PC-9 (cell line): ENCODE data around the gene HAP1. TPM values are rescaled to one million over a fixed set of nuclear protein-coding genes. Genes with fewer than 3 reads are reported as not detected.

Source experiments
- BruUV-seq: library from RNA; stranded (reverse); fragments of 400-500 nt; replicated peaks from 2 replicates; lab custom pipeline; 2021; lab: Mats Ljungman, UMichigan
- CTCF ChIA-PET: fragments of 300-600 bp; sonication (Branson Sonifier 250); formaldehyde crosslinking; loops from one replicate; lab custom pipeline; 2022; ENCODE audit warnings: antibody characterized with exemption; lab: Charles Lee
- POLR2A ChIA-PET: fragments of 300-600 bp; sonication (Branson Sonifier 250); formaldehyde crosslinking; loops from one replicate; lab custom pipeline; 2022; ENCODE audit warnings: antibody characterized with exemption; ENCODE audit not compliant: unreplicated experiment; lab: Charles Lee
- DNase-seq, 2 experiments: peaks; one replicate each; pipeline versions ENCODE4 v3.0.0 to v3.0.0-alpha.2; 2015 to 2022; ENCODE audit warnings: mixed read lengths in 1 of 2
- H2AFZ ChIP-seq: fragments of 200-600 bp; sonication (generic); 2 replicates; pipeline ENCODE4 v1.8.1; 2017; ENCODE audit warnings: antibody characterized with exemption
- H3F3A ChIP-seq: fragments of 200-600 bp; sonication (generic); 2 replicates; pipeline ENCODE4 v1.8.1; 2017; ENCODE audit warnings: antibody characterized with exemption, mild to moderate bottlenecking, low read depth; ENCODE audit not compliant: insufficient read depth
- H3K27ac ChIP-seq: fragments of 200-600 bp; sonication (generic); 2 replicates; pipeline ENCODE4 v1.6.1; 2016; ENCODE audit warnings: mixed run types
- H3K27me3 ChIP-seq: fragments of 200-600 bp; sonication (generic); 2 replicates; pipeline ENCODE4 v1.6.1; 2016; ENCODE audit warnings: low read depth, mixed run types; ENCODE audit not compliant: insufficient read depth
- H3K36me3 ChIP-seq: fragments of 200-600 bp; sonication (generic); 2 replicates; pipeline ENCODE4 v1.6.1; 2016; ENCODE audit warnings: low read depth, mixed run types
- H3K4me1 ChIP-seq: fragments of 200-600 bp; sonication (generic); replicated peaks from 2 replicates; pipeline ENCODE4 v1.6.1; 2016; ENCODE audit warnings: mixed run types; ENCODE audit not compliant: insufficient read depth
- H3K4me2 ChIP-seq: fragments of 200-600 bp; sonication (generic); 2 replicates; pipeline ENCODE4 v1.6.1; 2017; ENCODE audit warnings: mixed run types
- H3K4me3 ChIP-seq: fragments of 200-600 bp; sonication (generic); 2 replicates; pipeline ENCODE4 v1.6.1; 2016; ENCODE audit warnings: mixed run types
- H3K79me2 ChIP-seq: fragments of 200-600 bp; sonication (generic); 2 replicates; pipeline ENCODE4 v1.6.1; 2017; ENCODE audit warnings: low read depth, mixed run types
- H3K9me2 ChIP-seq: fragments of 200-600 bp; sonication (generic); 2 replicates; pipeline ENCODE4 v1.8.1; 2017; ENCODE audit warnings: mild to moderate bottlenecking; ENCODE audit not compliant: insufficient read depth
- H3K9me3 ChIP-seq: fragments of 200-600 bp; sonication (generic); 2 replicates; pipeline ENCODE4 v1.8.1; 2016; ENCODE audit warnings: low read depth; ENCODE audit not compliant: insufficient read depth
- H4K20me1 ChIP-seq: fragments of 200-600 bp; sonication (generic); 2 replicates; pipeline ENCODE4 v1.8.1; 2017; ENCODE audit not compliant: insufficient read depth
- CTCF ChIP-seq: fragments of 200-600 bp; sonication (generic); conservative IDR thresholded peaks from 2 replicates; pipeline ENCODE4 v1.6.1; 2017; ENCODE audit warnings: mixed run types, antibody characterized with exemption, mild to moderate bottlenecking, moderate library complexity
- EZH2 ChIP-seq: fragments of 200-600 bp; sonication (generic); IDR thresholded peaks from 2 replicates; pipeline ENCODE4 v1.8.0; 2017; ENCODE audit warnings: antibody characterized with exemption, low read depth
- intact Hi-C: fragments of 100-400 bp; cut with micrococcal nuclease; formaldehyde crosslinking; loops from one replicate; pipeline ENCODE4 v1.10.0; 2022; ENCODE audit not compliant: unreplicated experiment
- total RNA-seq: library from RNA; stranded (reverse); gene quantifications from 2 replicates; pipeline ENCODE4 v1.2.3, GENCODE V29; 2021

Gene HAP1
- total RNA-seq, 1 experiment from 2014 or later = 1.1 TPM

GRCh38 chr17:41769346-41769862, 35.0 kb upstream of the HAP1 start:
- Histone ChIP-seq H3K4me2 (no peak overlapping the region), H3K9me3 (no peaks in the 10 kb centered on the region), H3K4me3 (no peak overlapping the region), H3K9me2 (no peaks in the 10 kb centered on the region), H3K27me3 (no peaks in the 10 kb centered on the region), H4K20me1 (peaks cover 6% of the 10 kb centered on the region), H3K4me1 (peaks cover 28% of the 10 kb centered on the region), H3K79me2 (peaks cover 29% of the 10 kb centered on the region), H3K36me3 (peaks cover 20% of the 10 kb centered on the region), H3K27ac (no peak overlapping the region), H3F3A (peaks cover 20% of the 10 kb centered on the region), H2AFZ (no peak overlapping the region)
- DNase-seq = no peak
- no peak for TF ChIP-seq CTCF
- TF ChIP-seq EZH2 = no peak
- intact Hi-C loops = no loop called here
- ChIA-PET CTCF (no interaction called here), POLR2A (interaction anchor here (0.6 kb wide), 1 partner anchor 9 kb away, joined by 3 read pairs; no protein-coding TSS in a partner anchor)
- BruUV-seq = no TSS peak

DNA sequence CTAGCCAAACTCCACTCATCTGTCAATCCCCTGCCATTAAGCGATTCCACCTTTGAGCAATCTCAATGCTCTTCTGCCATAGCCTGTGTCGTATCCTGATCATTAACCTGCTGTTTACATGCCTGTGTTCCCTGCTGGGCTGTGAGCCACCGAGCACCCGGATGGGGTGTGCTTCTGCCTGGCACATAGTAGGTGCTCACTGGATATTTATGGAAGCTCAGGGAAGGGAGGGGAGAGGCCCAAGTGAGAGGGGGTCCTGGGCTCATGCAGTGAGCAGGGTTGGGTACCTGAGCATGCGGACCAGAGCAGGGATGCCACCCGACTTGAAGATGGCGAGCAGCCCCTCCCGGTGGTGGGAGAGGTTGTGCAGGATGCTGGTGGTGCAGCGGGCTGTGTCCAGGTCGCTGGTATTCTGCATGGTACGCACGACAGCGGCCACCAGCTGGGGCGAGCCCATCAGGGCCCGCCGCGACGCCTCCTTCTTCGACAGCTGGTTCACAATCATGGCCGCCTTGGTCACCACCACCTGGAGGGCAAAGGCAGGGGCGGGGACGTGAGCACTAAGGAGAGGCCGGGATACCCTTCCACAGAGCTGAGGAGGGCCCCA, 34.3 kb upstream of the HAP1 start:
- Histone ChIP-seq H3K36me3 (peaks cover 20% of the 10 kb centered on the region), H4K20me1 (peaks cover 6% of the 10 kb centered on the region), H3K4me3 (no peak overlapping the region), H3K79me2 (peaks cover 26% of the 10 kb centered on the region), H3K9me3 (no peaks in the 10 kb centered on the region), H3K27me3 (no peaks in the 10 kb centered on the region), H3K4me2 (no peak overlapping the region), H3F3A (peaks cover 16% of the 10 kb centered on the region), H3K27ac (no peak overlapping the region), H3K9me2 (no peaks in the 10 kb centered on the region), H2AFZ (no peak overlapping the region), H3K4me1 (peaks cover 22% of the 10 kb centered on the region)
- TF ChIP-seq CTCF = no peak
- no peak for TF ChIP-seq EZH2
- CTCF ChIA-PET = interaction anchor here (1.0 kb wide), 1 partner anchor 33 kb away, joined by 4 read pairs; no protein-coding TSS in a partner anchor
- POLR2A ChIA-PET = no interaction called here
- no peak for DNase-seq
- no TSS peak for BruUV-seq
- intact Hi-C loops = no loop called here

GRCh38 chr17:41767324-41768042, 33.0 kb upstream of the HAP1 start:
- POLR2A ChIA-PET = no interaction called here
- Histone ChIP-seq H3K27me3 (no peaks in the 10 kb centered on the region), H3K9me3 (no peaks in the 10 kb centered on the region), H3K9me2 (no peaks in the 10 kb centered on the region), H3K4me2 (no peak overlapping the region), H2AFZ (no peak overlapping the region), H3K36me3 (peaks cover 20% of the 10 kb centered on the region), H3K27ac (no peak overlapping the region), H3F3A (peaks cover 5% of the 10 kb centered on the region), H3K79me2 (peaks cover 22% of the 10 kb centered on the region), H3K4me3 (no peak overlapping the region), H4K20me1 (peaks cover 6% of the 10 kb centered on the region), H3K4me1 (peaks cover 11% of the 10 kb centered on the region)
- CTCF ChIA-PET = interaction anchor here (1.0 kb wide), 1 partner anchor 34 kb away, joined by 4 read pairs; no protein-coding TSS in a partner anchor
- BruUV-seq = no TSS peak
- no peak for DNase-seq
- intact Hi-C loops = no loop called here
- TF ChIP-seq CTCF = no peak
- no peak for TF ChIP-seq EZH2
